Measurements from ENCODE around the gene DUSP14.

Gene DUSP14

GRCh38 chr17:37513711-37514110 is 24.0 kb downstream of the DUSP14 start:
- no peak for TF ChIP-seq CTCF (IDR thresholded peaks at IDR 0.05; ENCODE audit: insufficient read depth, low read depth, low read length, missing control alignments)
- DNase-seq (ENCODE audit: low read depth): no peak
- no peak overlapping the region for H3K4me3 ChIP-seq (ENCODE audit: low read depth, low read length)

GRCh38 chr17:37516127-37516571 is 26.5 kb downstream of the DUSP14 start:
- no peak overlapping the region for H3K4me3 ChIP-seq (ENCODE audit: low read depth, low read length)
- no peak for TF ChIP-seq CTCF (IDR thresholded peaks at IDR 0.05; ENCODE audit: insufficient read depth, low read depth, low read length, missing control alignments)
- DNase-seq (ENCODE audit: low read depth): no peak

- no peak for DNase-seq (ENCODE audit: low read depth)
- TF ChIP-seq CTCF (IDR thresholded peaks at IDR 0.05; ENCODE audit: insufficient read depth, low read depth, low read length, missing control alignments): no peak
- H3K4me3 ChIP-seq (ENCODE audit: low read depth, low read length): no peak overlapping the region
Measured at GRCh38 chr17:37517881-37518280, 28.2 kb downstream of the DUSP14 start.

- no peak for DNase-seq (ENCODE audit: low read depth)
- H3K4me3 ChIP-seq (ENCODE audit: low read depth, low read length): no peak overlapping the region
- no peak for TF ChIP-seq CTCF (IDR thresholded peaks at IDR 0.05; ENCODE audit: insufficient read depth, low read depth, low read length, missing control alignments)
Measured at GRCh38 chr17:37518826-37519225, 29.1 kb downstream of the DUSP14 start.

- TF ChIP-seq CTCF (IDR thresholded peaks at IDR 0.05; ENCODE audit: insufficient read depth, low read depth, low read length, missing control alignments): no peak
- DNase-seq (ENCODE audit: low read depth): no peak
- no peak overlapping the region for H3K4me3 ChIP-seq (ENCODE audit: low read depth, low read length)
Measured at GRCh38 chr17:37519251-37519985, 29.7 kb downstream of the DUSP14 start.

- H3K4me3 ChIP-seq (ENCODE audit: low read depth, low read length): no peak overlapping the region
- no peak for TF ChIP-seq CTCF (IDR thresholded peaks at IDR 0.05; ENCODE audit: insufficient read depth, low read depth, low read length, missing control alignments)
- DNase-seq (ENCODE audit: low read depth): no peak
Measured at GRCh38 chr17:37520174-37520573, 30.5 kb downstream of the DUSP14 start.

- DNase-seq (ENCODE audit: low read depth): no peak
- TF ChIP-seq CTCF (IDR thresholded peaks at IDR 0.05; ENCODE audit: insufficient read depth, low read depth, low read length, missing control alignments): no peak
- H3K4me3 ChIP-seq (ENCODE audit: low read depth, low read length): no peak overlapping the region
Measured at GRCh38 chr17:37521821-37522220, 32.1 kb downstream of the DUSP14 start.
